ENCODE data around the gene NAB2. TPM values are rescaled to one million over a fixed set of nuclear protein-coding genes. Genes with fewer than 3 reads are reported as not detected.

Gene NAB2
- total RNA-seq, 1 donor from 2014 or later, result 22.1 TPM

- POLR2A ChIA-PET, result interaction anchor here (0.9 to 17.0 kb wide), 4 partner anchors 7 to 33 kb away, joined by 3 to 692 read pairs (median 8); partner anchors contain the start of genes NAB2, NEMP1 and STAT6
- no peak overlapping the region for H3K4me3 Mint-ChIP-seq
- H3K9me3 Mint-ChIP-seq, result no peaks in the 10 kb centered on the region
- CTCF ChIA-PET, result interaction anchor here (1.5 kb wide), 1 partner anchor 19 kb away, joined by 4 read pairs; no protein-coding TSS in a partner anchor
- TF ChIP-seq CTCF (IDR thresholded peaks at IDR 0.05), result no peak
- H3K4me1 Mint-ChIP-seq, result peaks cover 41% of the 10 kb centered on the region
- DNase-seq, result no peak
- no peak for ATAC-seq (ENCODE audit: low read depth)
- peaks cover 88% of the 10 kb centered on the region for H3K36me3 Mint-ChIP-seq (ENCODE audit: low read depth)
- H3K27me3 Mint-ChIP-seq, result no peaks in the 10 kb centered on the region
- no peak overlapping the region for H3K27ac Mint-ChIP-seq
- intact Hi-C loops (cut with micrococcal nuclease), result no loop called here
These were observed 15.5 kb downstream of the NAB2 start for GRCh38 chr12:57104292-57104910.

GRCh38 chr12:57105011-57105753, 16.3 kb downstream of the NAB2 start:
- POLR2A ChIA-PET, result interaction anchor here (0.9 to 17.0 kb wide), 2 partner anchors 11 to 34 kb away, joined by 3 to 692 read pairs; partner anchors contain the start of gene NAB2
- no peaks in the 10 kb centered on the region for H3K9me3 Mint-ChIP-seq
- CTCF ChIA-PET, result no interaction called here
- ATAC-seq (ENCODE audit: low read depth), result no peak
- H3K4me1 Mint-ChIP-seq, result peaks cover 48% of the 10 kb centered on the region
- peaks cover 87% of the 10 kb centered on the region for H3K36me3 Mint-ChIP-seq (ENCODE audit: low read depth)
- H3K27ac Mint-ChIP-seq, result no peak overlapping the region
- intact Hi-C loops (cut with micrococcal nuclease), result no loop called here
- no peaks in the 10 kb centered on the region for H3K27me3 Mint-ChIP-seq
- H3K4me3 Mint-ChIP-seq, result no peak overlapping the region
- DNase-seq, result no peak
- TF ChIP-seq CTCF (IDR thresholded peaks at IDR 0.05), result no peak

- CTCF ChIA-PET, result no interaction called here
- DNase-seq (no peak), ATAC-seq (ENCODE audit: low read depth) (no peak)
- Mint-ChIP-seq H3K36me3 (ENCODE audit: low read depth) (peaks cover 89% of the 10 kb centered on the region), H3K9me3 (no peaks in the 10 kb centered on the region), H3K4me1 (peaks cover 50% of the 10 kb centered on the region), H3K27me3 (no peaks in the 10 kb centered on the region), H3K4me3 (no peak overlapping the region), H3K27ac (no peak overlapping the region)
- POLR2A ChIA-PET, result interaction anchor here (0.6 to 17.0 kb wide), 4 partner anchors 12 to 43 kb away, joined by 5 to 692 read pairs (median 182); partner anchors contain the start of genes NAB2 and NEMP1
- TF ChIP-seq CTCF (IDR thresholded peaks at IDR 0.05), result no peak
- intact Hi-C loops (cut with micrococcal nuclease), result no loop called here
These were observed 17.3 kb downstream of the NAB2 start for GRCh38 chr12:57106021-57106708.

- no peak overlapping the region for H3K4me3 Mint-ChIP-seq
- CTCF ChIA-PET, result interaction anchor here (1.1 kb wide), 1 partner anchor 10 kb away, joined by 3 read pairs; no protein-coding TSS in a partner anchor
- H3K36me3 Mint-ChIP-seq (ENCODE audit: low read depth), result peaks cover 84% of the 10 kb centered on the region
- intact Hi-C loops (cut with micrococcal nuclease), result no loop called here
- H3K4me1 Mint-ChIP-seq, result peaks cover 50% of the 10 kb centered on the region
- no peak for TF ChIP-seq CTCF (IDR thresholded peaks at IDR 0.05)
- POLR2A ChIA-PET, result interaction anchor here (0.6 to 17.0 kb wide), 5 partner anchors 13 to 1138 kb away, joined by 4 to 692 read pairs (median 6); partner anchors contain the start of genes NAB2 and NEMP1
- H3K9me3 Mint-ChIP-seq, result no peaks in the 10 kb centered on the region
- no peak for DNase-seq
- H3K27me3 Mint-ChIP-seq, result no peaks in the 10 kb centered on the region
- ATAC-seq (ENCODE audit: low read depth), result no peak
- H3K27ac Mint-ChIP-seq, result peak overlapping the region; percentile 60
These were observed 18.7 kb downstream of the NAB2 start for GRCh38 chr12:57107456-57108155.

Data from activated B cell treated with CpG ODN at 0.5 μM for 24 hours (primary cell).